HL-60 (cell line): ENCODE measurements around the gene HOXB5.

Source experiments
- DNase-seq, 2 experiments: peaks; one replicate each; pipeline ENCODE4 v3.0.0-alpha.2; 2010 to 2020; ENCODE audit warnings: low read depth in 1 of 2, low spot score in 1 of 2
- H3K27ac ChIP-seq: fragments of 250-450 bp; sonication (Bioruptor Pico); replicated peaks from 2 replicates; pipeline ENCODE4 v1.5.1; 2020; ENCODE audit warnings: mild to moderate bottlenecking, moderate library complexity
- H3K27me3 ChIP-seq: fragments of 250-450 bp; sonication (Bioruptor Pico); 2 replicates; pipeline ENCODE4 v1.5.1; 2021; ENCODE audit warnings: mild to moderate bottlenecking, moderate library complexity; ENCODE audit not compliant: insufficient read depth, poor library complexity, severe bottlenecking
- H3K4me3 ChIP-seq: replicated peaks from 2 replicates; pipeline ENCODE4 v1.5.1; 2011; ENCODE audit warnings: mild to moderate bottlenecking, control low read depth, low read length; ENCODE audit not compliant: insufficient read depth
- CTCF ChIP-seq: IDR thresholded peaks from one replicate; pipeline ENCODE4 v1.5.1; 2011; ENCODE audit warnings: low read length, control low read depth, inconsistent platforms; ENCODE audit not compliant: insufficient read depth
- GABPA ChIP-seq: IDR thresholded peaks from 2 replicates; pipeline ENCODE4 v1.6.1; 2012; ENCODE audit warnings: low read depth
- POLR2AphosphoS5 ChIP-seq: IDR thresholded peaks from 2 replicates; pipeline ENCODE4 v1.6.1; 2012; ENCODE audit warnings: low read depth
- SPI1 ChIP-seq: IDR thresholded peaks from 2 replicates; pipeline ENCODE4 v1.6.1; 2012; ENCODE audit warnings: low read depth, mild to moderate bottlenecking, borderline replicate concordance
- TF ChIP-seq, protein P1 (sequence below): IDR thresholded peaks from 2 replicates; pipeline ENCODE4 v1.6.1; 2012; ENCODE audit warnings: low read depth; ENCODE audit not compliant: insufficient replicate concordance

Gene HOXB5

GRCh38 chr17:48571826-48572417 lies 21.7 kb downstream of the HOXB5 start:
- DNase-seq, result no peak
- H3K27ac ChIP-seq, result no peak overlapping the region
- TF ChIP-seq CTCF (no peak), POLR2AphosphoS5 (no peak), GABPA (no peak), SPI1 (no peak)
- TF ChIP-seq, protein P1, sequence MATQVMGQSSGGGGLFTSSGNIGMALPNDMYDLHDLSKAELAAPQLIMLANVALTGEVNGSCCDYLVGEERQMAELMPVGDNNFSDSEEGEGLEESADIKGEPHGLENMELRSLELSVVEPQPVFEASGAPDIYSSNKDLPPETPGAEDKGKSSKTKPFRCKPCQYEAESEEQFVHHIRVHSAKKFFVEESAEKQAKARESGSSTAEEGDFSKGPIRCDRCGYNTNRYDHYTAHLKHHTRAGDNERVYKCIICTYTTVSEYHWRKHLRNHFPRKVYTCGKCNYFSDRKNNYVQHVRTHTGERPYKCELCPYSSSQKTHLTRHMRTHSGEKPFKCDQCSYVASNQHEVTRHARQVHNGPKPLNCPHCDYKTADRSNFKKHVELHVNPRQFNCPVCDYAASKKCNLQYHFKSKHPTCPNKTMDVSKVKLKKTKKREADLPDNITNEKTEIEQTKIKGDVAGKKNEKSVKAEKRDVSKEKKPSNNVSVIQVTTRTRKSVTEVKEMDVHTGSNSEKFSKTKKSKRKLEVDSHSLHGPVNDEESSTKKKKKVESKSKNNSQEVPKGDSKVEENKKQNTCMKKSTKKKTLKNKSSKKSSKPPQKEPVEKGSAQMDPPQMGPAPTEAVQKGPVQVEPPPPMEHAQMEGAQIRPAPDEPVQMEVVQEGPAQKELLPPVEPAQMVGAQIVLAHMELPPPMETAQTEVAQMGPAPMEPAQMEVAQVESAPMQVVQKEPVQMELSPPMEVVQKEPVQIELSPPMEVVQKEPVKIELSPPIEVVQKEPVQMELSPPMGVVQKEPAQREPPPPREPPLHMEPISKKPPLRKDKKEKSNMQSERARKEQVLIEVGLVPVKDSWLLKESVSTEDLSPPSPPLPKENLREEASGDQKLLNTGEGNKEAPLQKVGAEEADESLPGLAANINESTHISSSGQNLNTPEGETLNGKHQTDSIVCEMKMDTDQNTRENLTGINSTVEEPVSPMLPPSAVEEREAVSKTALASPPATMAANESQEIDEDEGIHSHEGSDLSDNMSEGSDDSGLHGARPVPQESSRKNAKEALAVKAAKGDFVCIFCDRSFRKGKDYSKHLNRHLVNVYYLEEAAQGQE, result no peak
- peaks cover 84% of the 10 kb centered on the region for H3K27me3 ChIP-seq
- no peak overlapping the region for H3K4me3 ChIP-seq

DNA sequence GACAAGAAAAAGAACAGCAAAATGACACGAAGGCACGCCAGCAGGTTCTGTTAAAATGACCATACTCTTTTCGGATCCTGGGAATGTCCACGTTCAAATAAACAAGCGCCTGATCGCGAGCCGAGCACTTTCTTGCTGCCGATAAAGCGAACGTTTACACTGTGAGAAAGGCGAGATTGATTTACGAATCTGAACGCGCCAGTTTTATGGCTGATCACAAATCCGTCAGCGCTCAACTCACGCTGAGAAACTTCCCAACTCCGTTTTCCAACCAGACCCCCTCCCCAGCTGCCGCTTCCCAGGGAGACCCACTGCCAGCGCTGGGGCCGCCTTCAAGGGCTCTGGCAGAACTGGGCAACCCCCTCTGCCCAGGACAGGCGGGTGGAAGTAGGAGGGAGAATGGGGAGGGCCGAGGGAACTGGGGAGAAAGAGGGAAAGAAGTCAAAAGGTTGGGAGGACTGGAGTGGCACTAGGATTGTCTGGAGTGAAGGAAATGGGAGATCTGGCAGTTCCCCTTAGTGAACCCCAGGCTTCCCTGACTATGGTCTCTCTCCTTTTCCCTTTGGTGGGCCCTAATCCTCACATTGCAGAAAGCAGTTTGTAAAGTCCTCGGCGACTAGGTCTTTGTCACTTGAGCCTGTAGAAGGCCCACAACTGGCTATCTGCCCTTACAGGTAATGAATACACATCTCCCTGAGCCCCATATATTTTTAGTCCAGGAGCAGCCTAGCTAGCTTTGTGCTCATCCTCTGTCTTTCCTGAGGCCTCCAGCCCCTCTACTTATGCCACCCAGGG lies 22.4 kb downstream of the HOXB5 start:
- TF ChIP-seq SPI1 (no peak), GABPA (no peak), CTCF (no peak), POLR2AphosphoS5 (no peak)
- TF ChIP-seq, protein P1, result no peak
- no peak for DNase-seq
- Histone ChIP-seq H3K27me3 (peaks cover 78% of the 10 kb centered on the region), H3K27ac (no peak overlapping the region), H3K4me3 (no peak overlapping the region)

DNA sequence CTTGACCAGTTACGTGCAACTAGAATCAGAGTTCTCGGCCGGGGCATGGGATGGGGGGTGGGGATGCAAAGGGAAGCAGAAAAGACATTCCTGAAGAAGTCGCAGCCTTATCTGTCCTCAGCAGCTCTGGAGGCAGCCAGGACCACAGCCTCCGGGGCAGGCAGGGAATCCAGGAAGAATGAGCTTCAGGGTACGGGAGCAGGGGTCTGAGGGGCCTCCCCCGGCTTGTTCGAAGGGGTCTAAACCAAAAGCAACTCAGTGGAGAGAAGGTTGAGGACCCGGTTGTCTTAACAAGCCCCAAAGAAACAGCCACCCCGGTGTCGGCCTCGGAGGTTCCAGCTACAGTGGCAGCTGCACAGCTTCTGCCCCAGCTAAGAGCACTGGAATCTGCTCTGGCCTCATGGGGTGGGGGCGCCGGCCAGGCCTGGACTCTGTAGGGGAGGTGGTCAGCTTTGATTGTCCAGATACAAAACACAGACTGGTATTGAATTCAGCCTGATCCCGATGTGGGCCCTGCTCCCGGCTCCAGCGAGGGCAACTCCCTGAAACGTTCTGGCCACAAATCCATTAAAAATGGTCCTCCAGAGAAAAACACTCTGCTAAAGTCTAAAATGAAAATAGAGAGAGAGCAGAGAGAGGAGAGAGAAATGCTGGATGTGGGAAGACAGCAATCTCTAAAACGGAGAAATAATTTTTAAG lies 23.1 kb downstream of the HOXB5 start:
- Histone ChIP-seq H3K27ac (no peak overlapping the region), H3K27me3 (peaks cover 71% of the 10 kb centered on the region), H3K4me3 (no peak overlapping the region)
- DNase-seq, result no peak
- TF ChIP-seq SPI1 (no peak), POLR2AphosphoS5 (no peak), CTCF (no peak), GABPA (no peak)
- TF ChIP-seq, protein P1, result no peak
